Stimulated activated CD4-positive, alpha-beta T cell treated with anti-CD3 and anti-CD28 coated beads, Interleukin-2, amount 100 ng/mL, for 48 hours (primary cell): ENCODE data around the gene TMEM215.
"Not testable (repeated sequence)": the region's sequence is repeated elsewhere in the genome, so short reads cannot be mapped to it uniquely, and the experiment has no call there.

Experiments used
- DNase-seq, 2 donors: peaks; one replicate each; pipeline ENCODE4 v3.0.0-alpha.2; 2020

TMEM215 gene, protein sequence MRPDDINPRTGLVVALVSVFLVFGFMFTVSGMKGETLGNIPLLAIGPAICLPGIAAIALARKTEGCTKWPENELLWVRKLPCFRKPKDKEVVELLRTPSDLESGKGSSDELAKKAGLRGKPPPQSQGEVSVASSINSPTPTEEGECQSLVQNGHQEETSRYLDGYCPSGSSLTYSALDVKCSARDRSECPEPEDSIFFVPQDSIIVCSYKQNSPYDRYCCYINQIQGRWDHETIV

DNA sequence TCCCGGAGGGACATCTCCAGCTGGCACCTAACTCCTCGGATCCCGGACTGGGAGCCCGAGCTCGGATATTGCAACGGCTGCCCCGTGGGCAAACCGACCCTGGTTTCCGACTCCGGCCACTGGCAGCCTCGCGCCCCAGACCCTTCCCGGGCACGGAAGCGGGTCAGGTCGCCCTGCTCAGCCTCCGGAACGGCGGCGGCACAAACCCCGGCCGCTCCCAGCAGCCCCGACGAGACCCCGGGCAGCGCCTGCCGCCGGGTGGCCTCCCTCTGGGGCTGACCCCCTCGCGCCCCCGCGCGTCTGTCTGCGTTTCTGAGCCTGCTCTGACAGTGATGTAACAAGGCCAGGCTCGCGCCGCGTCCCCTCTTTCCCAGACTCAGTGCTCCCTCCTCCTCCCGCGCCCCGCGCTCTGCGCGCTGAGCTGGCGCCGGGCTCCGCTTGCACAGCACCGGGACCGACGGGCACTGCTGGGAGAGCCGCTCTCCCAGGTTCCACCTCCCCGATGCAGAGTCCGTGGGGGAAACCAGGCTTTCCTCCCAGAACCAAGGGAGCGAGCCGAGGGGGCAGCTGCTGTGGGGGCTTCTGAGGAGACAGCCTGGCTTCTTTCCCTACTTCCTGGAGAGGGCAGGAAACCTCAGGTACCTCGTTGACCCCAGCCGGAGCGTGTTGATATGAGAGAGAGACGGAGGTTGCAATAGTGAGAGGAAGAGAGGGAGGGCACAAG, at the start of gene TMEM215:
Gene TMEM215 (plus strand): TSS at position 373 of the 724 bp plus-strand sequence. CDS start 644 bp downstream, outside the sequence.
- DNase-seq = no peak

DNA sequence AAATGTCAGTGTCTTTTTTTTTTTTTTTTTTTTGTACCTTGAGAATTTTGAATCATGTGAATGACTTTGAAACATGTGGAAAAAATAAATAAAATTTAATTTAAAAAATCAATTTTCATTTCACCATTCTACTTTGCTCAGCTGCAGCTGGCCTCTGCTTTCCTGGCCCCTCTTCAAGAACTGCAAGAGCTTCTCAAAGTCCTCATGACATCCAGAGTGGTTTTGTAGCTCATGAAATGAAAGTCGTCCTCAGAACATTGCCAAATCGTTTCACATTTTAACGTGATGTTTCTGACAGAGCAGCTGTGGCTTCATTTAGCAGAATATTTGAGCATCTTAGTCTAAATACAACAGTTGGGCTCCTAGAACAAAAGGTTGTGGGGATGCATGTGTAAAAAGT, 47.9 kb upstream of the TMEM215 start:
- no peak for DNase-seq

DNA sequence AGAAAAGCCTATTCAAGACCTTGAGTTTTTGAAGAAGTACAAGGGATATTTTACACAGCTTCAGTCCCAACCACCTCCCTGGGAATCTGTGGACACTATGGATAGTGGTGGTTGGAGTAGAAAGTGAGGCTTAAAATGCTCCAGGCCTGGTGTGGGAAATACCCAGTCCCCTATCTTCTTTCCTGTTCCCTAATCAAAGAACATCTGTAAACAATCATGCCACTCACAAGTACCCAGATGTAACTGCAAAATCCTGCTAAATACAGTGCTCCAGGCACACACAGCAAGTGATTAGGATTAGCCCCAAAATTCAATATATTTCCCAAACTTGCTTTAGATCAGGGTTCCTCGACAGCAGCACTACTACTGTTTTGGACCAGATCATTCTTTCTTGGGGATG, 46.0 kb upstream of the TMEM215 start:
- no peak for DNase-seq

DNA sequence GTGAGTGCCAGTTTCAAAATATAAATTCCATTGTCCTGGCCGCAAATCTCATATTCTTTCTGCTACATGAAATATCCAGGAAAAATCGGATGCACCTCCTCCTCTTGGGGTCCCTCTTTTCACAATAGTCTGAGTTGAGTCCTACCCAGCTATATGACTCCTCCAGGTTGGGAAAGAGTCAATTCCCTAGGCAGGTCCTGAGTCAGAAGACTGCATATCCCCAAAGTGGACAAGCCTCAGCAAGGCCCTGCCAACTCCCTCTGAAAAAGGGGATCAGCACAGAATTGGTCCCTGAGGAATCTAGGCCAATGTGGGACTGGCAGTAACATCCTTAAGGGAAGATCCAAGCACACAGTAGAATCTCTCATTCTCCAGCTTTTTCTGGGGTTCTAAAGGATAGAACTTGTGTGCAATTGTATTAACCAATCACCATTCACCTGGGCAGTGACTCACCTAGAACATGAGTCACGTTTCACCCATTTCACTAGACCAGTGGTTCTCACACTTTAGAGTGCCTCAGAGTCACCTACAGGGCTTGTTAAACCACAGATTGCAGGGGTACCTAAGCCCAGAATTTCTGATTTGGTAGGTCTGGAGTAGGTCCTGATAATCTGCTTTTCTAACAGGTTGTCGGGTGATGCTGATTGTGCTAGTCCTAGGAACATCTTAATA, 44.7 kb upstream of the TMEM215 start:
- DNase-seq = no peak

DNA sequence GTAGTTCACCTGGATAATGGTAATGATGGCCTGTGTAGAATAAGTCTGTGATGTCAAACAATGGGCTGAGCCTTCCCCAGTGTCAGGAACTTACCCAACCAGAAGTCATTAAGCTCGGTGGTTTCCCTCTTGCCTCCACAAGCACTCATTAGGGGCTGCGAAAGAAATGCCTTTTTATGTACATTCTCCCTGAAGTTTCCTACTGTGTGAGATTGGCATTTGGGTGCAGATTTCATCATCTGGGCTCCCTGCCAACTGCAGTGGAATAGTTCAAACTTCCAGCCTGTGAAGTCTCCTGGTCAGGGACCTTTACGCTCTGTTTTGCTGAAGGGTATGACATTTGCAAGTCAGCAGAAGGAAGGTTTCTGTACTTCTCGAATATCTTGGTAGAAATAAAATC, 41.6 kb upstream of the TMEM215 start:
- DNase-seq = no peak

DNA sequence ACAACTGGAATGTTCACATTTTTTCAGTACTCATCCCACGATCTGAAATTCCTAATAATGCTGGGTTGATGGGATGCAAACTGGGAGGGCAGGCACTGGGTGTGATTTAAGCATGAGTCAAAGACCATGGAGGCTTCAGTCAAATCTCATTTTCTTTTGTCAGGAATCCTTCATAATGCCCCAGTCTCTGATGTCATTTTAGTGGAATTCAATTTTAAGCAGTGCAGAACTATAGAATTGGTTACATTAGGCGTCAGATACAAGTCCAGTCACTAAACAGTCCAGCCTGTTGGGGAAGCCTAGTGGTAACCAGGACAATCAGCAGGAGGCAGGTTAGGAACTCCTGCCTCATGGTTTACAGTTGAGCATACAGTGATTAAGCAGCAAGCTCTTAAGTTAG, 41.0 kb upstream of the TMEM215 start:
- DNase-seq = no peak

DNA sequence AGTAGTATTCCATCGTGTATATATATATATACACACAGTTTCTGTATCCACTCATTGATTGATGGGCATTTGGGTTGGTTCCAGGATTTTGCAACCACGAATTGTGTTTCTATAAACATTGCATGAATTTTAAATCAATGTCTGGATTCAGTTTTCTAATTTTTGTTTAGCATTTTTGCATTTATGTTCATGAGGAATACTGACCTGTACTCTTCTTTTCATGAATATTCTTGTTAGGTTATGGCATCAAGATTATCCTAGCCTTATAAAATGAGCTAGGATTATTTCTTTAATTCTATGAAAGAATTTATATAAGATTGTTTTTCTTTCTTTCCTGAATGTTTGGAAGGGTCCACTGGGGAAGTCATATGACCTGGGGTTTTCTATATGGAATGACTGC, 35.3 kb upstream of the TMEM215 start:
- DNase-seq = no peak

DNA sequence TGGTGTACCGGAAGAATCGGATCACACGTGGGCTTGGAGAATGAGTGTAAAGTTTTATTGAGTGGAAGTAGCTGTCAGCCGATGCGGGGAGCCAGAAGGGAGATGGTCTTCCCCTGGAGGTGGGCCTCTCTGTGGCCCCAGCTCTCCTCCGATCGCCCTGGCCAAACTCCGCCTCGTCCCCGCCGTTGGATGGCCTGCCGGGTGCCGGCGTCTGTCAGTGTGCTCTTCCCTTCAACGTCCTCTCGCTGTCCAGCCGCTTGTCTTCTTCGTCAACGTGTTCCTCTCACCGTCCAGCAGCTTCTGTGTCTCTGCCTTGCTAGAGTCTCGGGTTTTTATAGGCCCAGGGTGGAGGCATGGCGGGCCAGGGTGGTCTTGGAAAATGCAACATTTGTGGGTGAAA, 27.6 kb upstream of the TMEM215 start:
- DNase-seq = no peak

DNA sequence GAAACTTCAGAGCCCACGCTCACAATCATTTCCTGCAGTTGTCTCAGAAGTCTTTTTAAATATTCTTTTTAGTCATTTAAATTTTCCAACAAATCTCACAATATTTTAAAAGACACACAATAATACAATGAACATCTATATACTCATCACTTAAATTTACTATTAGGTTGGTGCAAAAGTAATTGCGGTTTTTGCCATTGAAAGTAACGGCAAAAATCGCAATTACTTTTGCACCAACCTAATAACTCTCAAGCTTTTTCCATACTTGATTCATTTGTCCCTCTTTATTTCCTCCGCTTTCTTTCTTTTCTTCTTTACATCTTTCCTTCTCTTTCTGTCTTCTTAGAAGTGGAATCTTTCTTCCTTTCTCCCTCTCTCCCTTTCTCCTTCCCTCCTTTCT, 19.2 kb upstream of the TMEM215 start:
- DNase-seq = no peak

DNA sequence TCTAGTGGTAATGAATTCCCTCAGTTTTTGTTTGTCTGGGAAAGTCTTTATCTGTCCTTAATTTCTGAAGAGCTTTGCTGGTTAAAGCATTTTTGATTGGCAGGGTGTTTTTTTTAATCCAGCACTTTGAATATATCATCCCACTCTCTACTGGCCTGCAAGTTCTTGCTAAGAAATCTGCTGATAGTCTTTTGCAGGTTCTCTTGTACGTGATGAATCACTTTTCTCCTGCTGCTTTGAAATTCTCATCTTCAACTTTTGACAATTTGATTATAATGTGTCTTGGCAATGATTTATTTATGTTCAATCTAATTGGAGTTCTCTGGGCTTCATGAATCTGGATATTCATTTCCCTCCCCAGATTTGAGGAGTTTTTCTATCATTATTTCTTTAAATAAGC, 8.1 kb upstream of the TMEM215 start:
- DNase-seq = no peak

DNA sequence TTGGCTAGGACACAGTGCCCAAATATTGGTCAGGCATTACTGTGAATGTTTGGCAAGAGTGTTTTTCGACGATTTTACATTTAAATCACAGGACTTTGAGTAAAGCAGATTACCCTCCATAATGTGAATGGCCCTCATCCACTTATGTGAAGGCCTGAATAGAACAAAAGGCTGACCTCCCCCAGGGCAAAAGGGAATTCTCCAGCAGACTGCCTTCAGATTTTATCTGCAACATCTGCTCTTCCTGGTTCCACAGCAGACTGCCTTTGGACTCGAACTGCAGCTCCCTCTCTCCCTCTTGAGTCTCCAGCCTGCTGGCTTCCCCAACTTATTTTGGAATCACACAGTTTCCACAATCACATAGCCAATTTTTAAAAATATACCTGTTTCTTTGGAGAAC, 7.1 kb upstream of the TMEM215 start:
- no peak for DNase-seq

DNA sequence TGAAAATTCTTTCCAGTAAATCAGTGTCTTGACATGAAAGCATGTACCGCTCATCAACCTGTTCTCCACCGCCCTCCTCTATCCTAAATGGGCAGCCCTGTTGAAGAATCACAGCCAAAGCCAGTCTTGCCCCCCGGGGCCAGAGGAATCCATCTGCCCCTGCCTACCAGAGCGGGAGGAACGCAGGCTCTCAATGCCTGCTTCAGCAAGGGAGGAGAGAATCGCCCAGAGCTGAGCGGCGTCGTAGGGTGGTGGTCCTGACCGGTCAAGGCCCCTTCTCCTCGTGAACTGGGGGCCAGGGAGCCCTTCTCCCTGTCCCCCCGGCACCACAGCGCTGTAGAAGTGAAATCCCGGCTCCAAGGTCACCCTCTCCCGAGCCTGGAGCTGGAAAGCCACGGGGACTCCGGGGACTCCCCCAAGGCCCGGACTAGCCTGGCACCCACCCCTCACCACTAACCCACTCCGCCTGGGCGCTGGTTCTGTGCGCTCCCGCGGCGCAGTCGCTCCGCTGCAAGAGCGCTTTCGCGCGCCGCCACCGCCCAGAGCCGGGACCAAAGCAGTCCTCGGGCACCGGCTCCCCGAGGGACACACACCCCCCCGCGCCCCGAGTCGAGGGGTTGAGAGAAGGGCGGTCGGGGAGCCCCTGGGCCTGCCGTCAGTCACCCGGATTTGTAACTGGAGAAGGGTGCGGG, 718 bp upstream of the TMEM215 start:
- DNase-seq = no peak

DNA sequence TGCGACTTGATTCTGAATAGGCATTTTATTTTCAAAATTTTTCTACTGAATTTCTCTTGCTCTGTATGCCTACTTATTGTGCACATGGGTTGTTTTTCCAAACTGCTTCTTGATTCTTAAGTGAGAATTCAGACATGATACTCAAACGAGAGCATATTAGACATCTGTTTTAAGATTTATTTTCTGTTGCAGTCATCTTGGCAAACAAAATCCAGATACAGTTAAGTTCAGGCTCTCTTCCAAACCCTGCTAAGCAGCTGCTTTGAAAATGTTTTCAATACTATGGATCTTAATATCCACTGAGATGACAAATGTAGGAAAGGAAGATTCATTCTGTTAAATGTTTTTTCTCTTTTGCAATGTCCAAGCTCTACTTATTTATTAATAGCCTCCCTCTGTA, 4.5 kb downstream of the TMEM215 start:
- no peak for DNase-seq

DNA sequence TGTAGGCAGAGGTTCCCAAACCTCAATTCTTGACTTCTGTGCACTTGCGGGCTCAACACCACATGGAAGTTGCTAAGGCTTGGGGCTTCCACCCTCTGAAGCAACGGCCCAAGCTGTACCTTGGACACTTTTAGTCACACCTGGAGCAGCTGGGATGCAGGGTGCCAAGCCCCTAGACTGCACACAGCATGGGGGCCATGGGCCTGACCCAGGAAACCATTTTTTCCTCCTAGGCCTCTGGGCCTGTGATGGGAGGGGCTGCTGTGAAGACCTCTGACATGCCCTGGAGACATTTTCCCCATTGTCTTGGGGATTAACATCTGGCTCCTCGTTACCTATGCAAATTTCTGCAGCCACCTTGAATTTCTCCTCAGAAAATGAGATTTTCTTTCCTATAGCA, 12.7 kb downstream of the TMEM215 start:
- not testable (repeated sequence) for DNase-seq

DNA sequence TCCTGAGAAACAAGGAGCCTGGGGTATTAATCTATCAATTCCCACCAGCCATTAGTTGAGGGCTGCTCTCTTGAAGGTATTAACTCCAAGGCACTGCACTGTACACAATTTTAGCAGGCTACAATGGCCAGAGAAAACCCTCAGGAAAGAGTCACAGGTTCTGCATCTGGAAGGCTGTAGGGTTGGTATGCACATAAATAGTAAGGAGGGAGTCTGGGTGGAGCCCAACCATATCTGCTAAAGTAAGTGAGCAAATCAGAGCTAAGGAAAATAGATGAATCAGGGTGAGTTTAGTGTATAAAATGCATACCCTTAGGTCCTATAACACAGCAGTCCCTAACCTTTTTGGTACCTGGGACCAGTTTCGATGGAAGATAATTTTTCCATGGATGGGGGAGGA, 18.2 kb downstream of the TMEM215 start:
- no peak for DNase-seq

DNA sequence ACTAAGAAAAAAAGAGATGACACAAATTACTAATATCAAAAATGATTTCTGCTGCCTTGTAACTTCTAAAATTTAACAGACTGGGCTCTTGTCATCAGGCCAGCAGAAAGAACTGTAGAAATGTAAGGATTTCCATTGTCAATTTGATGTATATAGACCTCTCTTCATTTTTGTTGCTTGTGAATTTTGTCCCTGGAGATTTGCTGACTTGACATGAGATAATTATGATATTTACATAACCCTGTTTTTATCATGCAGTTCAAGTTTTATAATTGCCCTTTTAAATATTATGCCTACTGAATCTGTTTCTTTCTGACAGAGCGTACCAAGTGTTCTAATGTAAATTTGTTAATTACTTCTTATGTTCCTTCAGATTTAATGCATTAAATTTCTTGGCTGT, 23.9 kb downstream of the TMEM215 start:
- DNase-seq = no peak

DNA sequence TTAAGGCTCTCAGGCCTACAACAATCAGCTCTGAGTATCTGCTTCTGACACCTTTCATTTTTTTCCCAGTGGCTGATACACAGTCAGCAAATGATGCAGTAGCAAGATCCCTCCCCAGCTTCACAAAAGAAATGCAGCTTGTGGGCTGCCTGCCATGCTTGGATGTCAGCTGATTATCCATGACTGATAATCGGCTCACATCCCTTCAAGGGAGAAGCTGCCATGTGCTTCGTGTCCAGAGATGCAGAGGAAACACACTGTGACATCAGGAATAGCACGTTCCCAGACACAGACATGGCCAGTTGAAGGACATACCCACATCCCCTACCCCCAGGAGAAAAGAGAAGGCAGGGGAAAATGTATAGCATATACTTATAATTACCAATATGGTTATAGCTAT, 27.9 kb downstream of the TMEM215 start:
- DNase-seq = no peak

DNA sequence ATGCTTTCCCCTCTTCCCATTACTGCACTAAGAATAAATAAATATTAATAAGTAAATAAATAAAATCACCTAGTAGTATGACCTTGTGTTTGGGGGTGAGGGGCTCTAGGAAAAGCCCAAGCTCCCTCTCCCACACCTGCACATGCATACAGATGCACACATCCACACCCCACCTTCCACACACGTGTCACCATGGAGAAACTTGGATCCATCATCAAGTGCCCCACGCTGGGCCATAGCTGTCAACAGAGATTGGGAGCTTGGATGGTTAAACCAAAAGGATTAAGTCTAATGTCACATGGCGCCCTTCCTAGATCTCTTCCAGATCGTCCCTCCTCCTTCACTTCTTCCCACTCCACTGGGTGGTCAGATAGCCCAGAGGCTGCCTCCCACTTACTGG, 37.0 kb downstream of the TMEM215 start:
- DNase-seq = no peak

DNA sequence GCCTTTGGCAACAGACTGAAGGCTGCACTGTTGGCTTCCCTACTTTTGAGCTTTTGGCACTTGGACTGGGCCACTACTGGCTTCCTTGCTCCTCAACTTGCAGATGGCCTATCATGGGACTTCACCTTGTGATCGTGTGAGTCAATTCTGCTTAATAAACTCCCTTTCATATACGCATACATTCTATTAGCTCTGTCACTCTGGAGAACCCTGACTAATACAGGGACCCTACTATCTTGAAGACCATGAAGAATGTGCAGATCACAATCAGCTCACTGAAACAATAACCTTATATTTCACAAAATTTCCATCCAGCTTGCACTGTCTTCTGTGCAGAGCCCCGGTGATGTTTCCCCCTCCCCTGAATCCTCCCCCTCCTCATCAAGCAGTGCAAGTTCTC, 39.8 kb downstream of the TMEM215 start:
- DNase-seq = no peak

DNA sequence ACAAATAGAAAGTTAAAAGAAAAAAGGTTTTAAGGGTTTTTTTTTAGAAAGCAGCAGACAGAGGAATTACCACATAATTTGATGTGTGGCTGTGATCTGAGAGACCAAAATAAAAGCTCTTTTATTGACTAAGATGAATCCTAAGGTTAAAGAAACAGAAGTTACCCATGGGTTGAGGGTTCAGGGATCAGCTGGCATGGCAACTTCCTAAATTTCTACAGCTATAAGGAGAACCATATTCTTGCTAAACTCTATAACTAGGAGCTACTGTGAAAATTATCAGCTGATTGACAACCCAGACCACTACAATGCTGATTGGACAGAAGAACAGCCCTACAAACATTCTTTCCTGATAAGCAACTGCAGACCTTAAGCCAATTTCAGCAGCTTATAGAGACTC, 40.2 kb downstream of the TMEM215 start:
- DNase-seq = no peak

DNA sequence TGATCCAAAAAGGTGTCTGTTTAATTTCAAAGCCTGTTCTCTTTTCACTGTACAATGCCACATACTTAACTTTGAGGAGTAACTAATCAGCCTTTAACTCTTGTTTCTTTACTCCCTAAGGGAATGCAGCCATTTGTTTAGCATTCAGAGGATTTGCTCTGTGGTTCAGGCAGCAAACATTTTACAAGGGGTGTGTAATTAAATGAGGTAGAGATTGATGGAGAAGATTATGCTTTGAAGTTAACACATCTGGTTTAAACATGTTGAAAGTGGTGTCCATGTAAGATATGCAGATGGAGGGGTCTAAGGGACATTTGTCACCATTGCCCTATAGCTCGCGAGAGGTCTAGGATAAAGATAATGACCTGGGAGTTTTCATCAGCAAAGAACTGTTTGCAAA, 41.9 kb downstream of the TMEM215 start:
- no peak for DNase-seq

DNA sequence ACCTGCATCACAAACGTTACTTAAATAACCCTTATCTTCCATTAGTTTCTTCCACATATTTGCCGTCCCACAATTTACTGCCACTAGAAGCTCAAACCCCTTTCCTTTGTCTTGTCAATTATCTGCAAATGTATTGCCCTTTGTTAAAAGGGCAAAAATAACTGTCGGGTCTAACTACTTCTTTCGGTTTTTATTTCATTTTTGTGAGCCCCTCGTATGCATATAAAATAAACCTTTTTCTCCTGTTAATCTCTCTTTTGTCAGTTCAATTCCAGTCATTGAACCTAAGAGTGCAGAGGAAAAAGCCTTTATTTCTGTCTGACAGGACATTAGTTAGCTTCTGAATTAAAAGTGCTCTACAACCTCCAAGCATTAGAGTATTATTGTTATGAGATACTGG, 45.5 kb downstream of the TMEM215 start:
- DNase-seq = no peak

DNA sequence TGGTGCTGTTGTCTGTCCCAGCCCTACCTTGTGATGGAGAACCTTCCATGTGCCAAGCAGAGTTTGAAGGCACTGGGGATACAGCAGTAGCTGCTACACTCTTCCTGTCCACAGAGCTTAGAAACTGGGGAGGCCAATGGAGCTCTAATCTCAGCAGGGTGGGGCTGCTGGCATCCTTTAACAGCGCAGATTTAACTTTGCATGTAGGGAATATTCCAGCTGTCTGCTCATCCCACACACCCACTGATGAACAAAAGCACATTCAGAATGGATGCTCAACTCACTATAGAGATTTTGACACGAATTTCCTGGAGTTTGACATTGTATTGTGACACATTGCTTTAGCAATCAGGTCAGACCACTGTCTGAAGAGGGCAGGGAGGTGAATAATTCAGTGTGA, 49.0 kb downstream of the TMEM215 start:
- no peak for DNase-seq
